HEK293 (cell line): ENCODE results near the gene PTPRG.

ENCODE experiments used
- ZNF394 ChIP-seq: fragments of 450-650 bp; formaldehyde crosslinking; IDR thresholded peaks from 2 replicates; pipeline ENCODE4 v1.5.1; 2016; ENCODE audit warnings: missing biosample characterization, missing genetic modification characterization, mild to moderate bottlenecking, moderate library complexity, borderline replicate concordance
- TF ChIP-seq, protein P1 (sequence below): fragments of 450-650 bp; formaldehyde crosslinking; IDR thresholded peaks from 2 replicates; pipeline ENCODE4 v1.5.1; 2016; ENCODE audit warnings: missing biosample characterization, missing genetic modification characterization

DNA sequence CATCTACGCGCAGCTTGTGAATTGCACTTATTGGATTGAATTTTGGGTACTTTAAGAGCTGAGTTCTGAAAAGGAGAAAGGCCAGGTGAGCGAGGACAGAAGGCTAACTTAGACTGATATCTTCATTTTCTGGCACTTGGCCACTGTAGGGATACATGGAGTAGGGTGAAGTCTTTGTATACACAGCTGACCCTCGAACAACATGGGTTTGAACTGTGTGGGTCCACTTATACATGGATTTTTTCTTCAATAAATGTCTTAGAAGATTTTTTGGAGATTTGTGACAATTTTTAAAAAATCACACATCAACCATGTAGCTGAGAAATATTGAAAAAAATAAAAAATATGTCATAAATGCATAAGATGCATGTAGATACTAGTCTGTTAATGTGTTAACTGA is 18.3 kb downstream of the PTPRG start:
- TF ChIP-seq, protein P1, sequence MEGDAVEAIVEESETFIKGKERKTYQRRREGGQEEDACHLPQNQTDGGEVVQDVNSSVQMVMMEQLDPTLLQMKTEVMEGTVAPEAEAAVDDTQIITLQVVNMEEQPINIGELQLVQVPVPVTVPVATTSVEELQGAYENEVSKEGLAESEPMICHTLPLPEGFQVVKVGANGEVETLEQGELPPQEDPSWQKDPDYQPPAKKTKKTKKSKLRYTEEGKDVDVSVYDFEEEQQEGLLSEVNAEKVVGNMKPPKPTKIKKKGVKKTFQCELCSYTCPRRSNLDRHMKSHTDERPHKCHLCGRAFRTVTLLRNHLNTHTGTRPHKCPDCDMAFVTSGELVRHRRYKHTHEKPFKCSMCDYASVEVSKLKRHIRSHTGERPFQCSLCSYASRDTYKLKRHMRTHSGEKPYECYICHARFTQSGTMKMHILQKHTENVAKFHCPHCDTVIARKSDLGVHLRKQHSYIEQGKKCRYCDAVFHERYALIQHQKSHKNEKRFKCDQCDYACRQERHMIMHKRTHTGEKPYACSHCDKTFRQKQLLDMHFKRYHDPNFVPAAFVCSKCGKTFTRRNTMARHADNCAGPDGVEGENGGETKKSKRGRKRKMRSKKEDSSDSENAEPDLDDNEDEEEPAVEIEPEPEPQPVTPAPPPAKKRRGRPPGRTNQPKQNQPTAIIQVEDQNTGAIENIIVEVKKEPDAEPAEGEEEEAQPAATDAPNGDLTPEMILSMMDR (tag by site-specific recombination): no peak
- no peak for TF ChIP-seq ZNF394 (tag by site-specific recombination)
